GM21737 (cell line): ENCODE results near the gene CEP72.
"Not testable (repeated sequence)": the region's sequence is repeated elsewhere in the genome, so short reads cannot be mapped to it uniquely, and the experiment has no call there.

Experiments
- ATAC-seq: cut with Tn5 transposase; IDR thresholded peaks from one replicate; pipeline ENCODE4 v1.9.1; 2021; ENCODE audit warnings: mild to moderate bottlenecking, moderate library complexity; ENCODE audit not compliant: unreplicated experiment

CEP72 gene

DNA sequence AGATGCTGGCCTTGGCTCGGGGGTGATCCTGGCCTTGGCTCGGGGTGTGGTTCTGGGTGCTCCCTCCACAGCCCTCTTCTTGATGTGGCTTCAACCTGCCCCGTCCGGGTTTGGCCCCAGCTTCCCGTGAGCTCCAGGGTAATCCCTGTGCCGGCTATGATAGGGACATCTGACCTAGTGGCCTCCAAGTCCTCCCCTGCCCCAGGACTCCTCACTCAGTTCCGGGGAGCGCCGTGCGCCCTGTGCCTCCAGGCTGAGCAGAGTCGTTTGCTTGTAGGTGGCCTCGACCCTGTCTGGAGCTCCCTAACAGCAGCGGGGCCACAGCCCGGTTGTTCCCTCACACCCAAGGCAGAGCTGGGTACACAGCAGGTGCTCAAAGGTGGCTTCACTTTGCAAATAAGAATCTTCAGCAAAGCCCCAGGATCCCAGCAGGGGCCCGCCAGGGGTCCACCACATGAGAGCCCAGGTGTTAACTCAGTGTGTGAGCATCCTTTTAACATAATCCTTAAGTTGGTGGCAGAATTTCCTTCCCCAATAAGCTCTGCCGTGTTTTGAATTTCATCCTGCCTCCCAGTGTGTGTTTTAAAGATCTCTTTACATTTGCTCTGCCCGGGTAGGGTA is 32.3 kb upstream of the CEP72 start:
- no peak for ATAC-seq

DNA sequence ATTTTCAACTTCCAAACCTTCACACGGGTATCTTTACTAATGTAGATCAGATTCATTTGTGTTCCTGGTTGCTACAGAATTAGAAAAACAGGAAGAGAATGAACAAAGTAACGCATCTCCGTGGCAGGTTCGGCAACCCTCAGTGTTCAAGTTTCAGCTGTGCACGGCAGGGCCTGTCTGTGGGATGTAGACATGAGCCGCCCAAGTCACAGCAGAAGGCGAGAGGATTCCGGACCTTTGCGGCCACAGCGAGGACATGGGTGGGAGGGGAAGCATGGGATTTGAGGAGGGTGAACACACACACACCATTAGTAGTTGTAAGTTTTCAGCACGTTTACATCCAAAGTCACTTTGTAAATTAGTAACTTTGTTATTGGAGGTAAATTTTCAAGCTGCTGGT is 31.7 kb upstream of the CEP72 start:
- no peak for ATAC-seq

GRCh38 chr5:581266-581665 is 30.9 kb upstream of the CEP72 start:
- no peak for ATAC-seq

DNA sequence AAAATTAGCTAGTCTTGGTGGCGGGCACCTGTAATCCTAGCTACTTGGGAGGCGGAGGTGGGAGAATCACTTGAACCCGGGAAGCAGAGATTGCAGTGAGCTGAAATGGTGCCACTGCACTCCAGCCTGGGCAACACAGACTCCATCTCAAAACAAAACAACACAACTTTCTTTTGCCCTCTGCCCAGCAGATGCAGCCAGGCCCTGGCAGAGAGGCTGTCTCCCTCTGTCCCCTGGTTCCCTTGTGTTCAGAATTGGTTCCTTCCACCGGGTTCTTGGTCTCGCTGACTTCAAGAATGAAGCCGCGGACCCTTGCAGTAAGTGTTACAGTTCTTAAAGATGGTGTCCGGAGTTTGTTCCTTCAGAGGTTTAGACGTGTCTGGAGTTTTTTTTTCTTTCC is 30.2 kb upstream of the CEP72 start:
- ATAC-seq = no peak

GRCh38 chr5:582445-582844 is 29.7 kb upstream of the CEP72 start:
- ATAC-seq = not testable (repeated sequence)

DNA sequence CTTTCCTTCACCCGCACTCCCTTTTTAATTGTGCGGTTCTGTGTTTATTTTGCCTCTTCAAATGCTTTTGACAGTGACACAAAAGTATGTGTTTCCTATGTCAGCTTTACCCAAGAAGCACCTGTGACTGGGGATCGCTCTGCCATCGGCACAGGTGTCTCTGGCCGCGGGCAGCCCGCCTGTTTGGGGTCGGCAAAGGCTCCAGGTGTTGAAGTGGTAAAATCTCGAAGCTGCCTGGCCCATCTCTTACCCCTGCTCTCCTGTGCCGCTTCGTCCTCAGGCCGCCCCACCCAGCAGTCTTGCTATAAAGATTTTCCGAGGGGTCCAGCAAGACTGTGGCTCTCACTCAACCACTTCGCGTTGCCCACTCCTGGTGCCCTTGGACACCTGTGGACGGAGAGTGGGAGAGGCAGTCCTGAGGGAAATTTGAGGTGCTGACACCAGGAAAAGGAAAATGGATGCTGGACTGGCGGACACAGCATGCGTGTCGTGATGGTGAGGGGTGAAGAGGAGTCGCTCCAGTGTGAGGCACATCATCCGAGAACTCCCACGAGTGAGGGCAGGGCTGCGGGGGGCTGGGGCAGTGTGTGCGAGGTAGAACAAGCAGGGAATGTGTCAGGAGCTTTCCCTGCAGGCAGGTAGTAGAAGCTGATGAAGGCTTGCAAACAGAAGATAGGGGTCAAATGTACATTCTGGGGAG is 29.1 kb upstream of the CEP72 start:
- ATAC-seq = no peak

GRCh38 chr5:583645-584044 is 28.5 kb upstream of the CEP72 start:
- ATAC-seq = no peak

- ATAC-seq = no peak
These were observed 27.9 kb upstream of the CEP72 start for GRCh38 chr5:584216-584615.

DNA sequence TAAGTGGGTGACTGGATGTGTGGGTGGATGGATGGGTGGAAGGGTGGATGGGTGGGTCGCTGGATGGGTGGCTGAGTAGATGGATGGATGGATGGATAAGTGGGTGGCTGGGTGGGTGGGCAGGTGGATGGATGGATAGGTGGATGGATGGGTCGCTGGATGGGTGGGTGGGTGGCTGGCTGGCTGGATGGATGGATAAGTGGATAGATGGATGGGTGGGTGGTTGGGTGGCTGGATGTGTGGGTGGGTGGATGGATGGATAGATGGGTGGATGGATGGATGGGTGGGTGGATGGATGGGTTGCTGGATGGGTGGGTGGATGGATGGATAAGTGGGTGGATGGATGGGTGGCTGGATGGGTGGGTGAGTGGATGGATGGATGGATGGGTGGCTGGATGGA is 27.3 kb upstream of the CEP72 start:
- ATAC-seq = no peak

- no peak for ATAC-seq
These were observed 26.6 kb upstream of the CEP72 start for GRCh38 chr5:585556-585955.

GRCh38 chr5:585962-586628 is 26.0 kb upstream of the CEP72 start:
- no peak for ATAC-seq

DNA sequence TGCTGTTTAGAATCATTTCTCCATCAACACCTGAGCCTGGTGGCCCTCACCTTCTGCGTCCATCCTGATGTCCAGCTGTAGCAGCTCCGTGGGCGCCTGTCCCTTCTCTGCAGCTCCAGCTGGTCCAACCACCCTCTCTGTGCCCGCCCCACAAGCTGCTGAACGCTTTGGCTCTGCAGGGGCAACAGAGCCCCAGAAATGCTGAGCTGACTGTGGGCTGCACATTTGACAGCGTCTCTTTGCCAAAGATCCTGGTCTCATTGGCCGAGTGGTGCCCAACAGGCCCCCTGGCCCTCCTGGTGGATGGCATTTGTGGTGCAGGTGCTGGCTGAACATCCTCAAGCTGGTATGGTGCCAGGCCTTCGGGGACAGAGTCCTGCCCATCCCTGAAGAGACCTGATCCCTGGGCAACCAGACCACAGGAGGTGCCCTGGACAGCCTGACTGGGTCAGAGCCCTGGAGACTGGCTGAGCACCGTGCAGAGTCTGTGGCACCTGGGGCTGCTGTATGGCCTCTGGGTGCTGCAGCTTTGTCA is 25.3 kb upstream of the CEP72 start:
- ATAC-seq = no peak

DNA sequence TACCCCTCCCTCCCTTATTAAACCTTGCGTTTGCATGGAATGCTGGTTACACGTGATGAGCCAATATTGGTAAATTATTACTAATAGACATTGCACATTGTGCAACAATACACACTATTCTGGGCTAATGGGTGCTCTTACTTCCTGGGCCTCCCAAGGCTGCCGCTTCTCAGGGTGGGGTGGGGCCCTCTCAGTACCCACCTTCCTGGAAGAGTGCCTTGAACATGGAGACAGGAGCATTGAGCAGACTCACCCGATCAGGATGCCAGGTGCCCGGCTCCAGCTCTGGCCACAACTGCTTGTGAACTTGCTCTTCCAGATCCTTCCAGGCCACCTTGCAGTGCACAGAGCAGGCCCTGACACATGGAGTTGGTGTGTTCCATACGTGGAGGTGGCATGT is 24.7 kb upstream of the CEP72 start:
- ATAC-seq = no peak

- no peak for ATAC-seq
These were observed 23.6 kb upstream of the CEP72 start for GRCh38 chr5:588406-588995.

- no peak for ATAC-seq
These were observed 23.0 kb upstream of the CEP72 start for GRCh38 chr5:589173-589572.

DNA sequence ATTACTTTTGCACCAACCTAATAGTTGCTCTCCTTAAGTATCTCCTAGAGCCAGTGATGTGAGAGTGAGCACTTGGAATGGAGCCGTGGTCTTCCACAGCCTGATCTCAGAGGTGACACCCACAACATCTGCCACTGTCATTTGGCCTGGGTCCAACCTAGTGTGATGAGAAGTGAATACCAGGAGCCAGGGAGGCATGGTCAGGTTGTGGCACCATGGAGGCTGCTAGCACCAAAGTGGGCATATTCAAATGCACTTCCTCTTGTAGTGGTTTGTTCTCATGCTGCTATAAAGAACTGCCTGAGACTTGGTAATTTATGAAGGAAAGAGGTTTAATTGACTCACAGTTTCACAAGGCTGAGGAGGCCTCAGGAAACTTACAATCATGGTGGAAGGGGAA is 22.6 kb upstream of the CEP72 start:
- no peak for ATAC-seq

DNA sequence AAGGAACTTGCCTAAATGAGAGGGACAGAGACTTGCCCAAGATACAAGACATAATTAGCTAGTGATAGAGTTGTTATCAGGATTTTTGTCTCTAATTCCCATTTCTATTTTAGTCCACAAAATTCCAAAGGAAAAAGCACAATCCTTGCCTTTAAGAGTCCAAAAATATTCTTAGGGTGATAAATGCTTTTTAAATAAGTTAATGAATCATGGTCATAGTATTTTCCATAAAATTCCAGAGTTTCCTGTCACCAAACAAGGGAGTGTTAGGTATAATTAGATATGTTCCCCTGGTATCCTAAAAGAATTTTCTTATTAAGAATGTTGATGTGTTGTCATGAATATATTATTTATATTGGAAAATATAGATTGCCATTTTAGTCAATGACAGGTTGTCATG is 21.8 kb upstream of the CEP72 start:
- ATAC-seq = no peak

GRCh38 chr5:591746-592145 is 20.4 kb upstream of the CEP72 start:
- no peak for ATAC-seq

DNA sequence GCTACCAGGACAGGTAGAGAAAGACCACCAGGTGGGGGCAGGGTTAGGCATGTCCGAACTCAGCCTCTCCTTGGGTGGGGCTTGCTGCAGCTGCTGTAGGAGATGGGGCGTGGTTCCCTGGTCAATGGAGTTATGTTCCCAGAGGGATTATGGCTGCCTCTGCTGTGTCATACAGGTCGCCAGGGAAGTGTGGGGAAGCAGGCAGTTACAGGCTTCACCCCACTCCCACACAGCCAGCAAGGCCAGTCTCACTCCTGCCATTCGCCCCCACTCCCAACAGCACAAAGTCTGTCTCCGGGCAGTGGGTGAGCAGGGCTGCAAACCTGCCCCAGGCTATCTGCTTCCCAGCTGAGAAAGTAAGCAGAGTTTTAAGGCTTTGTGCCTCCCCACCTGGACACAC is 20.0 kb upstream of the CEP72 start:
- no peak for ATAC-seq

DNA sequence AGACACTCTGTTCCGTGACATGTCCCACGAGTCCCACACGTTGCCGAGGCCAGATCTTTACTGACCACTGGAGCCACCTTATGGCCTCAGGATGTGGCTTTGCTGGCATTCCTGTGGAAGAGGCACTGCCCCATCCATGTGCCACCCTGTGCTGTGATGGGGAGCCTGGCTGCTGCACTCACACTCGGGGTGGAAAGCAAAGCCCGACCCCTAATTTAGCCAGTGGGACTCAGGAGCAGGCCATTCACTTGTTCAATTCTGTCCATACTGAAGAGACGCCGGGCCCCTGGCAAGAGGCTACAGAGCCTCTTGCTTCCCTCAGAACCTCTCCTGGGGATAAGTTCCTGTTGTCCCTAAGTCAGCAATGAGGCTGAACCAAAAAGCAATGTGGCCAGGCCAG is 18.6 kb upstream of the CEP72 start:
- ATAC-seq = no peak

DNA sequence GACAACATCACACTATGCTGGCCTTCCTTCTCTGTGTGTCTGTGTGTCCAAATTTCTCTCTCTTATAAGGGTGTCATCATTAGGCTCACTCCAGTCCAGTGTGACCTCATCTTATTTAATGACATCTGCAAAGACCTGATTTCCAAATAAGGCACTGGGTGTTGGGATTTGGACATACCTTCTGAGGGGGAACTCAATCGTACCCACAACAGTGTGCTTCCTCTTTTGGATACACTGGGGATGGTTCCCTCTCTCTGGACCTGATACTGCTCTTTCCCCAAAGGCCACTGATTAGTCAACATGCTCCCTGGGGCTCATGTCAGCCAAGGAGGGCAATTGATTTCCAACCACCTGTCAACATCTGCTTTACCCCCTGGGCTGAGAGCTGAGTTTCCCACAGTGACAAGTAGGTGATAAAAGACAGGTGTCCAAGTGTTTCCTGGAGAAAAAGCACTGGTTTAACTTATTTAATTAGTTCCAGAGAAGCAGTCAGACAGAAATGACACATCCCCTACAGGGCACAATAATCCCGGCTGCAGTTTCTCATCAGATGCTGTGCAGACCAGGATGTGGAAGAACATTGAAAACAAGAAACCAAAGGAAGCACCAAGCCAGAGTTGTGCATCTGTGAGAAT is 17.8 kb upstream of the CEP72 start:
- ATAC-seq = no peak
